ENCODE results near the gene DCDC1. TPM values are rescaled to one million over a fixed set of nuclear protein-coding genes. Genes with fewer than 3 reads are reported as not detected.
"Not testable (repeated sequence)": the region's sequence is repeated elsewhere in the genome, so short reads cannot be mapped to it uniquely, and the experiment has no call there.

The DCDC1 gene
- total RNA-seq, 3 donors from 2014 or later = 0.19 TPM; not detected in 2

GRCh38 chr11:30987819-30988218, 381.7 kb downstream of the DCDC1 start:
- no peaks in the 10 kb centered on the region for H3K4me1 Mint-ChIP-seq (ENCODE audit: low read depth)
- ATAC-seq (no peak), DNase-seq (no peak)
- H3K27me3 Mint-ChIP-seq (ENCODE audit: low read depth) = no peaks in the 10 kb centered on the region
- H3K36me3 Mint-ChIP-seq (ENCODE audit: insufficient read depth) = no peaks in the 10 kb centered on the region
- H3K4me3 Mint-ChIP-seq = no peak overlapping the region
- H3K9me3 Mint-ChIP-seq = no peaks in the 10 kb centered on the region

DNA sequence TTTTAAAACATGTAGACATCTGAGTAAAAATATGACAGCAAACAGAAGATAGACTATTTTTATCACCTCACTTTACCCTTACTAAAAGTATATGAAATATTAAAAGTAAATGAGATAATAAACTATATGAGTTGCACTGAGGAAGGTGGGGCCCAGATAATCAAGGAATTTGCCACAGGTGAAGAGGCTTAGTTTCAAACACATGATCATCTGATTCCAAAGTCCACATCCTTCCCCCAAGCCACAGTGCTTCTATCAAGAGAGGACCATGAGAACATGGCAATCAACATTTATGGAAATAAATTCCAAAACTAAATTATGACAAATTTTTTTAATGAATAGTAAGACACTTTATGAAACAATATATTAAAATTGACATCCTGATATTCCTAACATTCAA, 384.0 kb downstream of the DCDC1 start:
- DNase-seq (no peak), ATAC-seq (no peak)
- H3K4me1 Mint-ChIP-seq (ENCODE audit: low read depth) = no peaks in the 10 kb centered on the region
- H3K27me3 Mint-ChIP-seq (ENCODE audit: low read depth) = no peaks in the 10 kb centered on the region
- no peak overlapping the region for H3K4me3 Mint-ChIP-seq
- H3K36me3 Mint-ChIP-seq (ENCODE audit: insufficient read depth) = no peaks in the 10 kb centered on the region
- no peaks in the 10 kb centered on the region for H3K9me3 Mint-ChIP-seq

DNA sequence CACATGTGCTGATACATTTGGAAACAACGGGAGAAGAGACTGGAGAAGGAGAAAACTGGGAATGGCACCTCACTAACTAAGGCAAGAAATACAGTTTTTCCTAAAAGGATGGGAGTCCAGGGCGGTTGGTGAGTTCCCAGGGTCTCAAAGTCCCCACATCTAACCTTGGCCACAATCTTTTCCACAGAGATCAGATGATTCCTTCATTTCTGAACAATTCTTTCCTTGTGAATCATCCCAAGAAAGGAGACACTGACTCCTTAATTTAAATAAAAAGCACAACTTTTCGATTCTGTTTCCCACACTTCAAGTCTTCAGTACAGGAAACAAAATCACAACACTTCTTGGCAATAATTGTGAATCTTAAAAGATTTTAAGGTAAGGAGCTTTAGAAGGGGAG, 384.7 kb downstream of the DCDC1 start:
- Mint-ChIP-seq H3K27me3 (ENCODE audit: low read depth) (no peaks in the 10 kb centered on the region), H3K4me3 (no peak overlapping the region), H3K36me3 (ENCODE audit: insufficient read depth) (no peaks in the 10 kb centered on the region), H3K4me1 (ENCODE audit: low read depth) (no peaks in the 10 kb centered on the region), H3K9me3 (peaks cover 3% of the 10 kb centered on the region)
- ATAC-seq (no peak), DNase-seq (no peak)

GRCh38 chr11:30984442-30984816, 385.1 kb downstream of the DCDC1 start:
- H3K9me3 Mint-ChIP-seq = peaks cover 3% of the 10 kb centered on the region
- H3K4me1 Mint-ChIP-seq (ENCODE audit: low read depth) = no peaks in the 10 kb centered on the region
- ATAC-seq = no peak
- DNase-seq = no peak
- no peaks in the 10 kb centered on the region for H3K27me3 Mint-ChIP-seq (ENCODE audit: low read depth)
- no peaks in the 10 kb centered on the region for H3K36me3 Mint-ChIP-seq (ENCODE audit: insufficient read depth)
- no peak overlapping the region for H3K4me3 Mint-ChIP-seq

DNA sequence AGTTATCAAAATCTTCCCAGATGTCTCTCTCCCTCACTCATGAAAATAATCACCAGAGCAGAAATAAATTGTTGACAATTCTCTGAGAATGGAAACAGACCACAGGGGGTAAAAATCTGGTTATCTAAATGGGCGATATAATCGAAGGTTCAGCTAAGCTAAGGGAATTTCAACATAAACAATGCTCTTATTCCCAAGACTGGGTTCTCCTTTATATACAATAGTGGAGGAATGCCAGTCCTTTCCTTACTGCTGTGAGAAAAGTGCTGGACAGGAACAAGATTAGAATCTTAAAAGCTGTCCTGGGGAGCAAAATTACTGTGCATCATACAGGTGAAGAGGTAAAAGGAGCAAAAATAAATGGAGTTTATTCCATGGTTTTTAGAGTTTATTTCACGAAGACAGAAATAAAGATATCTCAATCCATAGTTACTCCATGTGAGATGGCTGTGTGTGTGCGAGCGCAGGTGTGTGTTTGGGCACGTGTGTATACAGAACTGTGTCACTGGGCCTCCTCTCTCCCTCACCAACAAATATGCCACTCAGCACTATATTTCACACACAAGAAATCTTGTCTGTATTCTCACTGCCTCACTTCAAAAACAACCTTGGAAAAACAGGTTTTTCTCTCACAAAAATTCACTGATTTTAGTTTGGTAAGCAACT, 385.6 kb downstream of the DCDC1 start:
- Mint-ChIP-seq H3K27me3 (ENCODE audit: low read depth) (no peaks in the 10 kb centered on the region), H3K4me3 (no peak overlapping the region), H3K36me3 (ENCODE audit: insufficient read depth) (no peaks in the 10 kb centered on the region), H3K4me1 (ENCODE audit: low read depth) (no peaks in the 10 kb centered on the region), H3K9me3 (peaks cover 3% of the 10 kb centered on the region)
- ATAC-seq = no peak
- DNase-seq = no peak

GRCh38 chr11:30983143-30983542, 386.4 kb downstream of the DCDC1 start:
- Mint-ChIP-seq H3K27me3 (ENCODE audit: low read depth) (no peaks in the 10 kb centered on the region), H3K36me3 (ENCODE audit: insufficient read depth) (no peaks in the 10 kb centered on the region), H3K4me3 (no peak overlapping the region), H3K4me1 (ENCODE audit: low read depth) (no peaks in the 10 kb centered on the region), H3K9me3 (peaks cover 3% of the 10 kb centered on the region)
- ATAC-seq (no peak), DNase-seq (no peak)

- Mint-ChIP-seq H3K27me3 (ENCODE audit: low read depth) (no peaks in the 10 kb centered on the region), H3K9me3 (peaks cover 30% of the 10 kb centered on the region), H3K36me3 (ENCODE audit: insufficient read depth) (peaks cover 1% of the 10 kb centered on the region), H3K4me3 (no peak overlapping the region), H3K4me1 (ENCODE audit: low read depth) (no peaks in the 10 kb centered on the region)
- DNase-seq (no peak), ATAC-seq (no peak)
These were observed 402.0 kb downstream of the DCDC1 start for GRCh38 chr11:30967579-30967978.

- no peaks in the 10 kb centered on the region for H3K36me3 Mint-ChIP-seq (ENCODE audit: insufficient read depth)
- no peaks in the 10 kb centered on the region for H3K27me3 Mint-ChIP-seq (ENCODE audit: low read depth)
- H3K4me1 Mint-ChIP-seq (ENCODE audit: low read depth) = no peaks in the 10 kb centered on the region
- peaks cover 4% of the 10 kb centered on the region for H3K9me3 Mint-ChIP-seq
- no peak overlapping the region for H3K4me3 Mint-ChIP-seq
- DNase-seq = no peak
- no peak for ATAC-seq
These were observed 409.0 kb downstream of the DCDC1 start for GRCh38 chr11:30960387-30960992.

DNA sequence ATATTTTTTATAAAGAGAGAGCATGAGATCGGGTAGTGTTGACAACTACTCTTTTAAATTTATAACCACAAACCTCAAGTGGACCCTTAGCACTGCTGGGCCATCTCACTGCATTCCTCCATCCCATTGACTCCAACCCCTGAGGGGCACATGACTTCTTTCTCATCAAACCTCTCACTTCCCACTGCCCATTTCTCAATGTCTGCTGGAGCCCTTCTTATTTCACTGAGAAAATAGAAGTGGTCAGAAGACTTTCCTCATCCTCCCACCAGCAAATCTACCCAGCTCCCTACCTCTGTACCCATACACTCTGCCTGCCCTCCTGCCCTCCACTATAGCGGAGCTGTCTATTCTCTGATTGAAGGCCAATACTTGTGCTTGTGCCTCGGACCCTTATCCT, 412.8 kb downstream of the DCDC1 start:
- no peak for DNase-seq
- H3K4me3 Mint-ChIP-seq = no peak overlapping the region

DNA sequence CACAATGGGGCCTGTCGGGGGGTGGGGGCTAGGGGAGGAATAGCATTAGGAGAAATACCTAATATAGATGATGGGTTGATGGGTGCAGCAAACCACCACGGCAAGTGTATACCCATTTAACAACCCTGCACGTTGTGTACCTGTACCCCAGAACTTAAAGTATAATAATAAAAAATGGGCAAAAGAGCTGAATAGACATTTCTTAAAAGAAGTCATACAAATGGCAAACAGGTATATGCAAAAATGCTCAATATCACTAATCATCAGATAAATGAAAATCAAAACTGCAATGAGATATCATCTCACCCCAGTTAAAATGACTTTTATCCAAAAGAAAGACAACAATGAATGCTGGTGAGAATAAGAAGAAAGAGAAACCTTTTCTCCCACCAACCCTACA, 419.7 kb downstream of the DCDC1 start:
- peaks cover 12% of the 10 kb centered on the region for H3K9me3 Mint-ChIP-seq
- DNase-seq = no peak
- H3K4me1 Mint-ChIP-seq (ENCODE audit: low read depth) = no peaks in the 10 kb centered on the region
- H3K27me3 Mint-ChIP-seq (ENCODE audit: low read depth) = no peaks in the 10 kb centered on the region
- ATAC-seq = no peak
- no peaks in the 10 kb centered on the region for H3K36me3 Mint-ChIP-seq (ENCODE audit: insufficient read depth)
- H3K4me3 Mint-ChIP-seq = no peak overlapping the region

More for the DNA sequence above, 412.8 kb downstream of the DCDC1 start:
- Mint-ChIP-seq H3K4me1 (ENCODE audit: low read depth) (no peaks in the 10 kb centered on the region), H3K27me3 (ENCODE audit: low read depth) (no peaks in the 10 kb centered on the region), H3K9me3 (no peaks in the 10 kb centered on the region), H3K36me3 (ENCODE audit: insufficient read depth) (no peaks in the 10 kb centered on the region)
- no peak for ATAC-seq

GRCh38 chr11:30947715-30948114, 421.8 kb downstream of the DCDC1 start:
- not testable (repeated sequence) for ATAC-seq; H3K4me1 Mint-ChIP-seq (ENCODE audit: low read depth); H3K27me3 Mint-ChIP-seq (ENCODE audit: low read depth); DNase-seq; H3K36me3 Mint-ChIP-seq (ENCODE audit: insufficient read depth); H3K4me3 Mint-ChIP-seq
- H3K9me3 Mint-ChIP-seq = peaks cover 12% of the 10 kb centered on the region

DNA sequence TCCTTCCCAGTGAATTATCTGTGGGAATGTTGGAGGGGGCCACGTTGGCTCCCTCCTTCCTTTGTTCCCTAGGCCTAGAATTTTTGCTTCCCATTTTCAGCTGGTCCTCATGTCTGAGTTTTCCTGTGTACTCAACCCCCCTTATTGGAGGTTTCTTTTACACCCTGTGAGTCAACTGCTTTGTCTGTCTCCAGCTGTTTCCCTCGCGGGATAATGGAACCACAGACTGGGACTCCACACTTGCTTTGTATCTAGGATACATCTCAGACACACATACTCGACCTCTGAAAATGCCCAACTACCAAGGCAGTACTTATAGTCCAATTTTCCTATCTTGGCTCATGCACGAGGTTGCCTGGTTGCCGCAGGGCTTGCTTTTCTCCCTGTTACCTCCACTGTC, 430.7 kb downstream of the DCDC1 start:
- H3K36me3 Mint-ChIP-seq (ENCODE audit: insufficient read depth) = no peaks in the 10 kb centered on the region
- H3K27me3 Mint-ChIP-seq (ENCODE audit: low read depth) = no peaks in the 10 kb centered on the region
- no peaks in the 10 kb centered on the region for H3K4me1 Mint-ChIP-seq (ENCODE audit: low read depth)
- H3K4me3 Mint-ChIP-seq = no peak overlapping the region
- ATAC-seq (no peak), DNase-seq (no peak)
- peaks cover 9% of the 10 kb centered on the region for H3K9me3 Mint-ChIP-seq

DNA sequence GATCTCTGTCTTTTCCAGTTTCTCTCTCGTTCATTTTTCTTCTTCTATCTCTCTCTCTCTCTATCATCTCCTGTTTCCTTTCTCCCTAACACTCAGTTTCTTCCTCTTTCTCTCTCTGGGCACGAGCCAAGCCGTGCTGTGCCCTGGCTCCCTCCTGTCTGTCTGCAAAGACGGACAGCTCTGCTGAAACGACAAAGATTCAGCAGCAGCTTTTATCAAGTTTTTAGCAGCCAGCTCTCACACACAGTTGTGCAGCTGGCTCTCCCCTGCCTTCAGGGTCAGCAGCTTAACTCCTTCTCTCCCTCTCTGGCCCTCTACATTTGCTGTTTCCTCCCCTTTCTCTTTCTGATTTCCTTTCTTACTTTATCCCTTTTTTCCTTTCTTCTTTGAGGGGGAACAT, 431.4 kb downstream of the DCDC1 start:
- no peaks in the 10 kb centered on the region for H3K36me3 Mint-ChIP-seq (ENCODE audit: insufficient read depth)

DNA sequence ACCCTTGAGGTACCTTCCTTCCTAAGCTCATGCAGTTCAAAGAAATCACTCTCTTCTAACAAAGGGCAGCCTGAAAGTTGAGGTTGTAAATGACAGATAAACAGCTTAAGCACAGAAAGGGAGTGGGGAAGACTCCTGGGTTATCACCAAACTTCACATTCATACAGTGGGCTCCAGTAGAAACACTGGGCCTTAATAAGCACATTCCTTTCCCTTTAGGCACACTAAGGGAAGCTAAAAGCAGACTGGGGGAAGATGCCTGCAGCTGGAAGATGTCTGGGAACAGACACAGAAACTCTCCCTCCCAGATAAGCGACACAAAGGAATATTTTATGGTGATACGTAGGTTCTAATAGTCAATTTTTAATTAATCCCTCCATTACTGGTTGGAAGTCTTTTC, 433.0 kb downstream of the DCDC1 start:
- Mint-ChIP-seq H3K36me3 (ENCODE audit: insufficient read depth) (no peaks in the 10 kb centered on the region), H3K27me3 (ENCODE audit: low read depth) (no peaks in the 10 kb centered on the region), H3K4me3 (no peak overlapping the region), H3K9me3 (peaks cover 9% of the 10 kb centered on the region), H3K4me1 (ENCODE audit: low read depth) (no peaks in the 10 kb centered on the region)
- no peak for ATAC-seq
- DNase-seq = no peak

More for the DNA sequence above, 431.4 kb downstream of the DCDC1 start:
- H3K4me3 Mint-ChIP-seq = no peak overlapping the region
- no peaks in the 10 kb centered on the region for H3K27me3 Mint-ChIP-seq (ENCODE audit: low read depth)
- no peak for DNase-seq
- H3K4me1 Mint-ChIP-seq (ENCODE audit: low read depth) = no peaks in the 10 kb centered on the region
- no peak for ATAC-seq
- H3K9me3 Mint-ChIP-seq = peaks cover 9% of the 10 kb centered on the region

- no peaks in the 10 kb centered on the region for H3K36me3 Mint-ChIP-seq (ENCODE audit: insufficient read depth)
These were observed 433.7 kb downstream of the DCDC1 start for GRCh38 chr11:30935861-30936260.

More at GRCh38 chr11:30935861-30936260, 433.7 kb downstream of the DCDC1 start:
- Mint-ChIP-seq H3K9me3 (peaks cover 5% of the 10 kb centered on the region), H3K4me1 (ENCODE audit: low read depth) (no peaks in the 10 kb centered on the region), H3K4me3 (no peak overlapping the region), H3K27me3 (ENCODE audit: low read depth) (no peaks in the 10 kb centered on the region)
- no peak for ATAC-seq
- no peak for DNase-seq

Data from activated T-cell treated with anti-CD3 and anti-CD28 coated beads, Interleukin-2, amount 50 U/mL, for 4 hours (primary cell).